ENCODE results near the gene WASF3.

Gene WASF3

GRCh38 chr13:26614721-26615120 lies 57.2 kb downstream of the WASF3 start:
- no peak for TF ChIP-seq CTCF (IDR thresholded peaks at IDR 0.05; ENCODE audit: unreplicated experiment in 3 of 3)
- Mint-ChIP-seq H3K27ac (no peak overlapping the region), H3K36me3 (ENCODE audit: low read depth) (peaks cover 47% of the 10 kb centered on the region), H3K4me3 (no peak overlapping the region), H3K4me1 (no peaks in the 10 kb centered on the region), H3K9me3 (no peaks in the 10 kb centered on the region), H3K27me3 (ENCODE audit: low read depth) (no peaks in the 10 kb centered on the region)

- Mint-ChIP-seq H3K4me1 (no peaks in the 10 kb centered on the region), H3K27ac (no peak overlapping the region), H3K27me3 (ENCODE audit: low read depth) (no peaks in the 10 kb centered on the region), H3K9me3 (no peaks in the 10 kb centered on the region), H3K36me3 (ENCODE audit: low read depth) (peaks cover 51% of the 10 kb centered on the region), H3K4me3 (no peak overlapping the region)
- TF ChIP-seq CTCF (IDR thresholded peaks at IDR 0.05; ENCODE audit: unreplicated experiment in 3 of 3) = no peak
Observed at GRCh38 chr13:26616126-26616525, 58.6 kb downstream of the WASF3 start.

- Mint-ChIP-seq H3K4me3 (no peak overlapping the region), H3K36me3 (ENCODE audit: low read depth) (peaks cover 75% of the 10 kb centered on the region), H3K9me3 (peaks cover 11% of the 10 kb centered on the region), H3K27ac (no peak overlapping the region), H3K27me3 (ENCODE audit: low read depth) (no peaks in the 10 kb centered on the region), H3K4me1 (no peaks in the 10 kb centered on the region)
- TF ChIP-seq CTCF (IDR thresholded peaks at IDR 0.05; ENCODE audit: unreplicated experiment in 3 of 3) = no peak
Observed at GRCh38 chr13:26618726-26619125, 61.2 kb downstream of the WASF3 start.

- Mint-ChIP-seq H3K27ac (no peak overlapping the region), H3K27me3 (ENCODE audit: low read depth) (no peaks in the 10 kb centered on the region), H3K4me1 (no peaks in the 10 kb centered on the region), H3K9me3 (peaks cover 17% of the 10 kb centered on the region), H3K4me3 (no peak overlapping the region), H3K36me3 (ENCODE audit: low read depth) (peaks cover 77% of the 10 kb centered on the region)
- no peak for TF ChIP-seq CTCF (IDR thresholded peaks at IDR 0.05; ENCODE audit: unreplicated experiment in 3 of 3)
Observed at GRCh38 chr13:26619358-26619757, 61.9 kb downstream of the WASF3 start.

GRCh38 chr13:26621731-26622401 lies 64.4 kb downstream of the WASF3 start:
- no peak overlapping the region for H3K27ac Mint-ChIP-seq

More at GRCh38 chr13:26621731-26622401, 64.4 kb downstream of the WASF3 start:
- H3K9me3 Mint-ChIP-seq = peaks cover 37% of the 10 kb centered on the region
- no peaks in the 10 kb centered on the region for H3K27me3 Mint-ChIP-seq (ENCODE audit: low read depth)
- peaks cover 91% of the 10 kb centered on the region for H3K36me3 Mint-ChIP-seq (ENCODE audit: low read depth)
- H3K4me3 Mint-ChIP-seq = no peak overlapping the region
- H3K4me1 Mint-ChIP-seq = no peaks in the 10 kb centered on the region
- TF ChIP-seq CTCF (IDR thresholded peaks at IDR 0.05; ENCODE audit: unreplicated experiment in 3 of 3) = no peak

All from nephron (organoid).